NK-92 (cell line): ENCODE data around the gene BMERB1.
"Not testable (repeated sequence)": the region's sequence is repeated elsewhere in the genome, so short reads cannot be mapped to it uniquely, and the experiment has no call there.

Experiments
- DNase-seq: peaks from one replicate; lab custom pipeline; 2025; ENCODE audit not compliant: unreplicated experiment; lab: John Stamatoyannopoulos, UW

The BMERB1 gene

GRCh38 chr16:15422222-15422621, 12.2 kb upstream of the BMERB1 start:
- no peak for DNase-seq

- DNase-seq = no peak
Observed at GRCh38 chr16:15425861-15426260, 8.5 kb upstream of the BMERB1 start.

- DNase-seq = no peak
Observed at GRCh38 chr16:15426796-15427195, 7.6 kb upstream of the BMERB1 start.

GRCh38 chr16:15427648-15428239, 6.6 kb upstream of the BMERB1 start:
- no peak for DNase-seq

GRCh38 chr16:15430884-15431283, 3.5 kb upstream of the BMERB1 start:
- not testable (repeated sequence) for DNase-seq

GRCh38 chr16:15434079-15434424, 336 bp upstream of the BMERB1 start:
- no peak for DNase-seq

- no peak for DNase-seq
Observed at GRCh38 chr16:15435216-15435864, 952 bp downstream of the BMERB1 start.

- no peak for DNase-seq
Observed at GRCh38 chr16:15439102-15439501, 4.7 kb downstream of the BMERB1 start.

GRCh38 chr16:15439521-15439920, 5.1 kb downstream of the BMERB1 start:
- DNase-seq = no peak

- no peak for DNase-seq
Observed at GRCh38 chr16:15440852-15441251, 6.5 kb downstream of the BMERB1 start.

- not testable (repeated sequence) for DNase-seq
Observed at GRCh38 chr16:15442140-15442539, 7.8 kb downstream of the BMERB1 start.

- DNase-seq = no peak
Observed at GRCh38 chr16:15443753-15444152, 9.4 kb downstream of the BMERB1 start.

- no peak for DNase-seq
Observed at GRCh38 chr16:15444264-15444663, 9.9 kb downstream of the BMERB1 start.

- no peak for DNase-seq
Observed at GRCh38 chr16:15445450-15445849, 11.1 kb downstream of the BMERB1 start.

GRCh38 chr16:15446901-15447300, 12.5 kb downstream of the BMERB1 start:
- DNase-seq = no peak

GRCh38 chr16:15450624-15451023, 16.2 kb downstream of the BMERB1 start:
- DNase-seq = no peak

- DNase-seq = no peak
Observed at GRCh38 chr16:15451098-15451731, 16.8 kb downstream of the BMERB1 start.

GRCh38 chr16:15452246-15452855, 18.0 kb downstream of the BMERB1 start:
- DNase-seq = no peak

- not testable (repeated sequence) for DNase-seq
Observed at GRCh38 chr16:15453296-15453695, 18.9 kb downstream of the BMERB1 start.

- DNase-seq = not testable (repeated sequence)
Observed at GRCh38 chr16:15454933-15455332, 20.5 kb downstream of the BMERB1 start.

- DNase-seq = no peak
Observed at GRCh38 chr16:15457400-15457799, 23.0 kb downstream of the BMERB1 start.

GRCh38 chr16:15457958-15458357, 23.6 kb downstream of the BMERB1 start:
- no peak for DNase-seq
